Tibial nerve (tissue), 4 donors: ENCODE results near the gene NBL1. TPM values are rescaled to one million over a fixed set of nuclear protein-coding genes. Genes with fewer than 3 reads are reported as not detected.

Experiments used
- DNase-seq, 2 donors: peaks; one replicate each; pipeline ENCODE4 v3.0.0-alpha.2; 2019; ENCODE audit warnings: low spot score in 2 of 2
- H3K27ac ChIP-seq, 4 donors: fragments of 200-600 bp; sonication (generic) in 3 of 4; one replicate each; pipeline ENCODE4 v1.5.1; 2017 to 2019; ENCODE audit warnings: mild to moderate bottlenecking in 1 of 4
- H3K27me3 ChIP-seq, 2 donors: fragments of 200-600 bp; sonication (generic) in 1 of 2; one replicate each; pipeline versions ENCODE4 v1.5.1 to v1.6.0; 2017 to 2019
- H3K36me3 ChIP-seq, 3 donors: fragments of 200-600 bp; sonication (generic); one replicate each; pipeline ENCODE4 v1.5.1; 2018 to 2019
- H3K4me1 ChIP-seq, 4 donors: fragments of 200-600 bp; sonication (generic) in 3 of 4; one replicate each; pipeline ENCODE4 v1.5.1; 2017 to 2019
- H3K4me3 ChIP-seq, 4 donors: fragments of 200-600 bp; sonication (generic) in 3 of 4; one replicate each; pipeline ENCODE4 v1.5.1; 2017 to 2019; ENCODE audit warnings: mild to moderate bottlenecking in 1 of 4, moderate library complexity in 1 of 4
- H3K9me3 ChIP-seq, 4 donors: fragments of 200-600 bp; sonication (generic) in 3 of 4; one replicate each; pipeline ENCODE4 v1.5.1; 2017 to 2019
- CTCF ChIP-seq, 5 experiments: fragments of 200-600 bp in 3 of 5; fragments of 450-650 bp in 2 of 5; sonication (generic) in 3 of 5; IDR thresholded peaks; one replicate each; pipeline ENCODE4 v1.5.1; 2016 to 2019; ENCODE audit warnings: antibody characterized with exemption in 5 of 5, mild to moderate bottlenecking in 3 of 5, moderate library complexity in 2 of 5
- EP300 ChIP-seq, 2 donors: sonication (generic); formaldehyde crosslinking; IDR thresholded peaks; one replicate each; pipeline ENCODE4 v1.6.1; 2017; ENCODE audit warnings: antibody characterized with exemption in 2 of 2, mild to moderate bottlenecking in 1 of 2
- POLR2A ChIP-seq, 2 donors: fragments of 450-650 bp; IDR thresholded peaks; one replicate each; pipeline ENCODE4 v1.6.1; 2017; ENCODE audit warnings: antibody characterized with exemption in 2 of 2, mild to moderate bottlenecking in 2 of 2, moderate library complexity in 2 of 2
- WGBS, 2 donors: methylation state at CpG; one replicate each; pipeline ENCODE4 v1.1.5; 2018; 5-methylcytosine and 5-hydroxymethylcytosine counted together
- total RNA-seq, 4 donors: library from RNA; depleted of rRNA; stranded (reverse); fragments of >200 nt; gene quantifications; one replicate each; pipeline ENCODE4 v1.1.0, GENCODE V29; 2016

NBL1 gene
- total RNA-seq, 4 donors from 2014 or later = 71.9 to 157 (median 92.0) TPM

DNA sequence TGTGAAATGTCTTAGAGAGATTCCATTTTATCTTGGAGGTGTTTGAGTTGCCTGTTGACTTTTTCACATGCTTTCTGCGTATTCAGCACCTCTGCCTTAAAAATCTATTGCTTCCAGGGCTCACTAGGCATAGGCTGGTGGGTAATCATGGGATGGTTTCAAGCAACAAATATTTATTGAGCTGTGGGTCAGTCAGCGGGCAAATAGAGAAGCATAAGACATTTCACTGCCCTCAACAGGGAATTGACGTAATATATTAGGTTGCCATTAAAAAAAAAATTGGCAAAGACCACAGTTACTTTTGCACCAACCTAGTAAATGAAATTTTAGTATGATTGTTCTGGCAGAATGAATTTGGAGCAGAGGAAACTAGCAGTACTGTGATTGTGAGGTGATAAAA lies 44.3 kb upstream of the NBL1 start:
- H3K4me3 ChIP-seq = no peak overlapping the region
- no peaks in the 10 kb centered on the region for H3K27me3 ChIP-seq
- TF ChIP-seq POLR2A (IDR thresholded peaks at IDR 0.05) = no peak
- TF ChIP-seq EP300 (IDR thresholded peaks at IDR 0.05) = no peak
- H3K27ac ChIP-seq = no peak overlapping the region
- WGBS, 2 donors = 84 to 92% methylated on average over 3 of the region's 3 CpGs
- no peaks in the 10 kb centered on the region for H3K36me3 ChIP-seq
- H3K9me3 ChIP-seq = no peaks in the 10 kb centered on the region
- DNase-seq = no peak
- peaks cover 0 to 48% (median 25%) of the 10 kb centered on the region in 4 donors for H3K4me1 ChIP-seq

DNA sequence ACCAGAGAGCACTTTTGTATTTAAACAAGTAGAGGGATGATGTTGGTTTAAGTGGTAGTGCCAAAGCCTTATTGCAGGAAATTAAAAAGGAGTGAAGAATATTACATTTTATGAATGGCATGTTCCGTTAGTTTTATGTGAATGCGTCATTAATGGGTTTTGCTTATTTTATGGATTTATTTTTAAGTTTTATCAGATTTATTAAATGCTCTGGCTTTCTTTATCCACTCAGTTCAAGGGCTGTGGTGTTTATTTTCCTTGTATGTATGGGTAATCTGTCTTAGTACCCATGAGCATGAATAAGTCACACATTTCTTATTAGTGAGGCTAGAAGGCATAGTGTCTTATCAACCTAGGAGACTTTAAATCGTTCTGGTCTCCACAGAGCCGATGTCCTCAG lies 41.6 kb upstream of the NBL1 start:
- WGBS, 2 donors = 81 to 89% methylated on average over 4 of the region's 4 CpGs

DNA sequence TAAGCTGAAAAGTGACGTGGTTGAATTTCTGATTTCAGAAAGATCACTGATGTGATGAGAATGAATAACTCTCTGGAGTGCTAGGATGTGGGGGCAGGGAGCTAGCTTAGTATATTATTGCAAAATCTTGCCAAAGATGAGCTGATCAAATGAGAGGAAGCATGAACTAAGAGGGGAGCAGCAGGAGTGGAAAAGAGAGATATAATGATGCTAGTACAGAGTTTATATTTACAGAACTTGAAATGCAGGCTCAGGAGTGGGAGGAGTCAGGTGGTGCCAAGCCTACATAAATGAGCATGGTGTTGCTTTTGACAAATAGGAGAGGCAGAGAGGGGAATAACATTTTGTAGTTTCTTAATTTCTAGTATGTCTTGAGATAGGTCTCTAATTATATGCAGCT lies 38.1 kb upstream of the NBL1 start:
- no peaks in the 10 kb centered on the region for H3K36me3 ChIP-seq
- no peaks in the 10 kb centered on the region for H3K27me3 ChIP-seq
- H3K9me3 ChIP-seq = no peaks in the 10 kb centered on the region
- no peak overlapping the region for H3K4me3 ChIP-seq
- no peak for DNase-seq
- H3K4me1 ChIP-seq = peaks cover 0 to 44% (median 22%) of the 10 kb centered on the region in 4 donors
- WGBS, 2 donors = 51 to 59% methylated on average over 1 of the region's 1 CpG
- no peak overlapping the region for H3K27ac ChIP-seq
- TF ChIP-seq CTCF (IDR thresholded peaks at IDR 0.05) (no peak), POLR2A (IDR thresholded peaks at IDR 0.05) (no peak), EP300 (IDR thresholded peaks at IDR 0.05) (no peak)

More for the DNA sequence above, 41.6 kb upstream of the NBL1 start:
- DNase-seq = no peak
- Histone ChIP-seq H3K27ac (no peak overlapping the region), H3K9me3 (no peaks in the 10 kb centered on the region), H3K4me3 (no peak overlapping the region), H3K27me3 (no peaks in the 10 kb centered on the region), H3K36me3 (no peaks in the 10 kb centered on the region), H3K4me1 (peaks cover 0 to 65% (median 38%) of the 10 kb centered on the region in 4 donors)
- TF ChIP-seq POLR2A (IDR thresholded peaks at IDR 0.05) (no peak), CTCF (IDR thresholded peaks at IDR 0.05) (no peak), EP300 (IDR thresholded peaks at IDR 0.05) (no peak)

DNA sequence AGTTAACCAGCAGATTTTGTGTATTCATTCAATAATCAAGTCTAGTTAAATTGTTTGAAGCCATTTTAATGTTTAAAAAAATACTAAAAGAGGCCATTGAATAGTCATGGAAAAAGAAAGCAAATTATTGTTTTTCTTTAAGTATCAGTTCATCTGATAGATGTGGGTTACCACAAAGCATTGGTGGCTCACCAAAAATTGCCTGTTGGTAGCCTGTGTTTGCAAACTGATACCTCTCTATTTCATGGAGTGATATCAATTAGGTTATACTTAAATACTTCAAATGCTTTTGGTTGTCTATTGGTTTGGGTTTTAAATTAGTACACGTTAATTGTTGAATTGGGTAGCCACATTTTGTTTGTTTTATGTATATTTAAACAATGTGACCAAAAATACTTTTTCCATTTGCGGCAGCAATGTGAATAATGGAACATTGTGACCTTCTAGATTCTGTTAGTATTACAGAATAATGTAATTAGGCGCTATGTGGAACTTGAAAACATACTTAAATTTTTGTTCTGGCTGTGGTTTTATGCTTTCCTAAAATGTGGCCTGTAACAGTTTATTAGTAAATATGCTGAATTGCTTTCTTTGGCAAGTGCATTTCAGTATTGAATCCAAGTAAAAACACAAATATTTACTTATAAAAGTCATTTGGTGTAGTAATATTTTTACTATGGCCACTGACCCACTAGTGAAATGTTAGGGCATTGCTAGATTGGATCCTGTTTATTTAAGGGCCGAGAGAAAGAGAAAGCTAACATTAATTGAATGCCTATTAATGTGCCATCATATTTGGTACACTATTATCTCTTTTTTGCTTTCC lies 37.1 kb upstream of the NBL1 start:
- no peaks in the 10 kb centered on the region for H3K27me3 ChIP-seq
- WGBS, 2 donors = 26% methylated on average over 4 of the region's 4 CpGs
- peaks cover 0 to 43% (median 21%) of the 10 kb centered on the region in 4 donors for H3K4me1 ChIP-seq
- H3K9me3 ChIP-seq = no peaks in the 10 kb centered on the region
- H3K36me3 ChIP-seq = no peaks in the 10 kb centered on the region
- no peak overlapping the region for H3K4me3 ChIP-seq
- no peak for DNase-seq
- H3K27ac ChIP-seq = peak overlapping the region in 2 of 4 donors; percentile 13 to 36
- no peak for TF ChIP-seq CTCF (IDR thresholded peaks at IDR 0.05)
- TF ChIP-seq EP300 (IDR thresholded peaks at IDR 0.05) = no peak
- TF ChIP-seq POLR2A (IDR thresholded peaks at IDR 0.05) = no peak

DNA sequence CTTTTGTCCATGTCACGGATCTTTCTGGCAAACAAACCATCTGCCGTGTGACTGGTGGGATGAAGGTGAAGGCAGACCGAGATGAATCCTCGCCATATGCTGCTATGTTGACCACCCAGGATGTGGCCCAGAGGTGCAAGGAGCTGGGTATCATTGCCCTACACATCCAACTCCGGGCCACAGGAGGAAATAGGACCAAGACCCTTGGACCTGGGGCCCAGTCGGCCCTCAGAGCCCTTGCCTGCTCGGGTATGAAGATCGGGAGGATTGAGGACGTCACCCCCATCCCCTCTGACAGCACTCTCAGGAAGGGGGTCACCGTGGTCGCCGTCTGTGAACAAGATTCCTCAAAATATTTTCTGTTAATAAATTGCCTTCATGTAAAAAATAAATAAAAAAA lies 35.9 kb upstream of the NBL1 start:
- TF ChIP-seq CTCF (IDR thresholded peaks at IDR 0.05) = no peak
- no peak for TF ChIP-seq POLR2A (IDR thresholded peaks at IDR 0.05)
- no peak for TF ChIP-seq EP300 (IDR thresholded peaks at IDR 0.05)

More for the DNA sequence above, 35.9 kb upstream of the NBL1 start:
- WGBS, 2 donors = 92 to 96% methylated on average over 12 of the region's 12 CpGs
- DNase-seq = no peak
- H3K9me3 ChIP-seq = no peaks in the 10 kb centered on the region
- no peaks in the 10 kb centered on the region for H3K27me3 ChIP-seq
- no peak overlapping the region for H3K4me3 ChIP-seq
- H3K27ac ChIP-seq = no peak overlapping the region
- peaks cover 0 to 39% (median 19%) of the 10 kb centered on the region in 4 donors for H3K4me1 ChIP-seq
- peaks cover 0 to 3% (median 0%) of the 10 kb centered on the region in 3 donors for H3K36me3 ChIP-seq
